GM21528 (cell line): ENCODE results near the gene COQ8B.

ENCODE experiments used
- ATAC-seq: cut with Tn5 transposase; IDR thresholded peaks from one replicate; pipeline ENCODE4 v1.9.1; 2021; ENCODE audit warnings: mild to moderate bottlenecking, moderate library complexity; ENCODE audit not compliant: unreplicated experiment, low FRiP score

The COQ8B gene

GRCh38 chr19:40718774-40719391 lies 2.2 kb upstream of the COQ8B start:
- no peak for ATAC-seq

GRCh38 chr19:40717880-40718773 lies 1.4 kb upstream of the COQ8B start:
- no peak for ATAC-seq

- no peak for ATAC-seq
These were observed 716 bp upstream of the COQ8B start for GRCh38 chr19:40717325-40717879.

- ATAC-seq: no peak
These were observed 630 bp downstream of the COQ8B start for GRCh38 chr19:40716031-40716481.

GRCh38 chr19:40714441-40715299 lies 2.0 kb downstream of the COQ8B start:
- peak; percentile 37 for ATAC-seq

- no peak for ATAC-seq
These were observed 2.7 kb downstream of the COQ8B start for GRCh38 chr19:40713939-40714338.

GRCh38 chr19:40709817-40710216 lies 6.9 kb downstream of the COQ8B start:
- no peak for ATAC-seq

- ATAC-seq: no peak
These were observed 9.1 kb downstream of the COQ8B start for GRCh38 chr19:40707615-40708014.

GRCh38 chr19:40705950-40706619 lies 10.6 kb downstream of the COQ8B start:
- no peak for ATAC-seq

- no peak for ATAC-seq
These were observed 11.4 kb downstream of the COQ8B start for GRCh38 chr19:40705362-40705651.

GRCh38 chr19:40704491-40705361 lies 12.0 kb downstream of the COQ8B start:
- ATAC-seq: no peak

- no peak for ATAC-seq
These were observed 13.5 kb downstream of the COQ8B start for GRCh38 chr19:40703029-40703755.

GRCh38 chr19:40702337-40703012 lies 14.2 kb downstream of the COQ8B start:
- no peak for ATAC-seq

GRCh38 chr19:40701758-40702157 lies 14.9 kb downstream of the COQ8B start:
- no peak for ATAC-seq

GRCh38 chr19:40700083-40700482 lies 16.6 kb downstream of the COQ8B start:
- no peak for ATAC-seq

- ATAC-seq: no peak
These were observed 19.7 kb downstream of the COQ8B start for GRCh38 chr19:40697007-40697406.

- ATAC-seq: no peak
These were observed 20.8 kb downstream of the COQ8B start for GRCh38 chr19:40695881-40696280.

GRCh38 chr19:40693896-40694295 lies 22.8 kb downstream of the COQ8B start:
- no peak for ATAC-seq
